K562 (cell line): ENCODE measurements around the gene MID1IP1. TPM values are rescaled to one million over a fixed set of nuclear protein-coding genes. Genes with fewer than 3 reads are reported as not detected.

Experiments used
- ARID2 ChIP-seq: fragments of 450-650 bp; IDR thresholded peaks from 2 replicates; pipeline ENCODE4 v1.6.1; 2017; ENCODE audit warnings: antibody characterized with exemption, mild to moderate bottlenecking
- CBFA2T2 ChIP-seq: fragments of 450-650 bp; conservative IDR thresholded peaks from 2 replicates; pipeline ENCODE4 v1.6.1; 2017; ENCODE audit warnings: mild to moderate bottlenecking
- ELF4 ChIP-seq: fragments of 450-650 bp; formaldehyde crosslinking; IDR thresholded peaks from 2 replicates; pipeline ENCODE4 v1.4.0; 2022; ENCODE audit warnings: missing genetic modification characterization
- NCOA6 ChIP-seq: fragments of 450-650 bp; IDR thresholded peaks from 2 replicates; pipeline ENCODE4 v1.6.1; 2017; ENCODE audit warnings: mild to moderate bottlenecking
- PCBP1 ChIP-seq: fragments of 200-400 bp; formaldehyde crosslinking; IDR thresholded peaks from 2 replicates; pipeline ENCODE4 v1.6.1; 2018; ENCODE audit warnings: mild to moderate bottlenecking, low read depth, low read length; ENCODE audit not compliant: poor library complexity, severe bottlenecking
- RAD51 ChIP-seq: fragments of 450-650 bp; IDR thresholded peaks from 2 replicates; pipeline ENCODE4 v1.7.1; 2016; ENCODE audit warnings: low read depth, mild to moderate bottlenecking, borderline replicate concordance
- ZBED1 ChIP-seq: IDR thresholded peaks from 2 replicates; pipeline ENCODE4 v1.6.1; 2014
- ZBTB40 ChIP-seq, 2 experiments: fragments of 450-650 bp in 1 of 2; sonication (generic) in 1 of 2; formaldehyde crosslinking in 1 of 2; IDR thresholded peaks; 2 replicates each; pipeline versions ENCODE4 v1.7.1 to v1.9.0; 2016 to 2022; ENCODE audit warnings: inconsistent platforms in 1 of 2, mild to moderate bottlenecking in 1 of 2, missing genetic modification reagents in 1 of 2
- polyA plus RNA-seq, 8 experiments: library from polyadenylated mRNA; depleted of rRNA in 4 of 8; stranded (reverse) in 5 of 8; unstranded in 3 of 8; fragments of >200 nt; fragmentation: Nextera tagmentation in 2 of 8; fragmentation: Illumina TruSeq in 1 of 8; extraction: Ambion mirVana in 2 of 8; extraction: Trizol in 1 of 8; gene quantifications; 2 replicates each; pipeline versions ENCODE4 v1.2.1 to v1.2.3, GENCODE V29; 2011 to 2014; ENCODE audit warnings: inconsistent platforms in 1 of 8, missing spikeins in 1 of 8
- total RNA-seq, 7 experiments: library from RNA; depleted of rRNA in 6 of 7; stranded (reverse); fragments of >200 nt in 6 of 7; fragmentation: Illumina TruSeq in 2 of 7; extraction: Trizol in 2 of 7; gene quantifications; 2 replicates each; pipeline versions ENCODE4 v1.2.1 to v1.2.3, GENCODE V29; 2011 to 2021; ENCODE audit warnings: low replicate concordance in 1 of 7
- TF ChIP-seq, protein P1 (sequence below), 2 experiments: fragments of 450-650 bp; formaldehyde crosslinking in 1 of 2; IDR thresholded peaks; 2 replicates each; pipeline versions ENCODE4 v1.4.0 to v1.6.1; 2014 to 2020; ENCODE audit warnings: mild to moderate bottlenecking in 2 of 2, borderline replicate concordance in 1 of 2, low read depth in 1 of 2

The MID1IP1 gene
- total and polyA plus RNA-seq, 9 of the 15 experiments (the other 6 are each of a cell fraction or from before 2014, with no cell fraction given) = 0.51 to 102 (median 27.5) TPM

- no peak for TF ChIP-seq ZBTB40 (IDR thresholded peaks at IDR 0.05)
- no peak; the same call in 1 of the 2 replicates for TF ChIP-seq ZBTB40 (CRISPR knock-in tag; IDR thresholded peaks at IDR 0.05)
- peak; percentile 67; the same call in 1 of the 2 replicates for TF ChIP-seq ZBED1
- TF ChIP-seq PCBP1 = peak; percentile 64
- TF ChIP-seq CBFA2T2 = no peak
- TF ChIP-seq ELF4 (CRISPR knock-in tag) = no peak
- no peak for TF ChIP-seq RAD51
- TF ChIP-seq, protein P1, sequence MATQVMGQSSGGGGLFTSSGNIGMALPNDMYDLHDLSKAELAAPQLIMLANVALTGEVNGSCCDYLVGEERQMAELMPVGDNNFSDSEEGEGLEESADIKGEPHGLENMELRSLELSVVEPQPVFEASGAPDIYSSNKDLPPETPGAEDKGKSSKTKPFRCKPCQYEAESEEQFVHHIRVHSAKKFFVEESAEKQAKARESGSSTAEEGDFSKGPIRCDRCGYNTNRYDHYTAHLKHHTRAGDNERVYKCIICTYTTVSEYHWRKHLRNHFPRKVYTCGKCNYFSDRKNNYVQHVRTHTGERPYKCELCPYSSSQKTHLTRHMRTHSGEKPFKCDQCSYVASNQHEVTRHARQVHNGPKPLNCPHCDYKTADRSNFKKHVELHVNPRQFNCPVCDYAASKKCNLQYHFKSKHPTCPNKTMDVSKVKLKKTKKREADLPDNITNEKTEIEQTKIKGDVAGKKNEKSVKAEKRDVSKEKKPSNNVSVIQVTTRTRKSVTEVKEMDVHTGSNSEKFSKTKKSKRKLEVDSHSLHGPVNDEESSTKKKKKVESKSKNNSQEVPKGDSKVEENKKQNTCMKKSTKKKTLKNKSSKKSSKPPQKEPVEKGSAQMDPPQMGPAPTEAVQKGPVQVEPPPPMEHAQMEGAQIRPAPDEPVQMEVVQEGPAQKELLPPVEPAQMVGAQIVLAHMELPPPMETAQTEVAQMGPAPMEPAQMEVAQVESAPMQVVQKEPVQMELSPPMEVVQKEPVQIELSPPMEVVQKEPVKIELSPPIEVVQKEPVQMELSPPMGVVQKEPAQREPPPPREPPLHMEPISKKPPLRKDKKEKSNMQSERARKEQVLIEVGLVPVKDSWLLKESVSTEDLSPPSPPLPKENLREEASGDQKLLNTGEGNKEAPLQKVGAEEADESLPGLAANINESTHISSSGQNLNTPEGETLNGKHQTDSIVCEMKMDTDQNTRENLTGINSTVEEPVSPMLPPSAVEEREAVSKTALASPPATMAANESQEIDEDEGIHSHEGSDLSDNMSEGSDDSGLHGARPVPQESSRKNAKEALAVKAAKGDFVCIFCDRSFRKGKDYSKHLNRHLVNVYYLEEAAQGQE (IDR thresholded peaks at IDR 0.05; ENCODE audit: borderline replicate concordance) = no peak
- TF ChIP-seq, protein P1 (CRISPR knock-in tag; IDR thresholded peaks at IDR 0.05; ENCODE audit: low read depth) = no peak
- no peak for TF ChIP-seq NCOA6
- no peak for TF ChIP-seq ARID2
These were observed 2.6 kb downstream of the MID1IP1 start (continued) for GRCh38 chrX:38803588-38804431.
